Urothelium cell line (cell line): ENCODE results near the gene APBA1.

Experiments used
- DNase-seq: peaks from one replicate; pipeline ENCODE4 v3.0.0; 2011; ENCODE audit warnings: low spot score, mixed read lengths
- FAIRE-seq: peaks from 2 replicates; lab custom pipeline; 2011; peaks lifted over from hg19 to GRCh38; lab: Jason Lieb, UNC

APBA1 gene

DNA sequence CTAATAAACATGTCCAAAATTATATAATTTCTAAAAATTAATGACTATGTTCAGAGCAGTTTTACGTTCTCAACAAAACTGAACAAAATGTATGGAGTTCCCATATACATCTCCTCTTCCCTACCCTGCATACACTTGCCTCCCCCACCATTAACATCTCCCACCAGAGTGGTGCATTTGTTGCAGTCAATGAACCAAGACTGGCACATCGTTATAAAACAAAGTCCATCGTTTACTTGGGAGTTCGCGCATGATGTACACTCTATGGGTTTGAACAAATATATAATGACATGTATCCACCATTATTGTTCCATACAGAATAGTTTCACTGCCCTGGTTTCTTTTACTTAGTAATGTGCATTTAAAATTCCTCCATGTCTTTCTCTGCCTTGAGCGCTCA lies 130.1 kb downstream of the APBA1 start:
- FAIRE-seq (no peak), DNase-seq (no peak)

DNA sequence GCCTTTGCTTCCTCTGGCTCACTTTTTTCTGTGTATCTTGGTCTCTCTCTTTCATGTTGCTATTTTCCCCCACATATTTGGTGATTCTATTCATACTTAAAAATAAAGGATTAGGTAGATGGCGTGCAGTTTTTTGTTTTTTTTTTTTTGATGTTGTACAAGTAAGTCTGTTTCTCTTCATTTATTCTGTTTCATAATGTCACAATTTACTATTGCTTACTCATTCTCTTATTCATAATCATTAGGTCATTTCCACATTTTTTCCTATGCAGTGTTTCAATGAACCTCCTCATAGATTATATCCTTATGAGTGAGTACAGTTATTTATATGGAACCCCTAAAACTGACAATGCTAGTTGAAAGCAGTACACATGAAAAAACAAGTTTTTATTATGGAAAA lies 136.3 kb downstream of the APBA1 start:
- no peak for FAIRE-seq
- DNase-seq = no peak

DNA sequence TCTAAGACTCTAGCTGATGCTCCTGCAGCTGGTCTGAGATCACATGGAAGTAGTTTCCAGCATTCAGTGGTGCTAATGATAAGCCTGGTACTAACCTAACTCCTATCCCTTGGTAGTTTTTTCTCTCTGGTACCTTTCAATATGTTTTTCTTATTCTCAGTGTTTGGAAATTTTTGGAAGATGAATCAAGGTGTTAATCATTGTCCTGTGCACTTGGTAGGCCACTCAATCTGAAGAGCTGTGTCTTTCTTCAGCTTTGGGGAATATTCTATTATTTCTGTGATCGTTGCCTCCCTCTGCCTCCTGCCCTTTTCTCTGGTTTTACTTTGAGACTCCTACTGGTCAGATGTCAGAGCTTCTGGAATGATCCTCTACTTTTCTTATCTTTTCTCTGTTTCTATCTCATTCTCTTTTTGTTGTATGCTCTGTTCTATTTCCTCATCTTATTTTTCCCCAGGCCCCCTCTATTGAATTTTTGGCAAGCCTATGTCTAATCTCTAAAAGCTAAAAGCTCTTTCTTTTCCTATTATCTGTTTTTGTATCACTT lies 136.8 kb downstream of the APBA1 start:
- FAIRE-seq (no peak), DNase-seq (no peak)

DNA sequence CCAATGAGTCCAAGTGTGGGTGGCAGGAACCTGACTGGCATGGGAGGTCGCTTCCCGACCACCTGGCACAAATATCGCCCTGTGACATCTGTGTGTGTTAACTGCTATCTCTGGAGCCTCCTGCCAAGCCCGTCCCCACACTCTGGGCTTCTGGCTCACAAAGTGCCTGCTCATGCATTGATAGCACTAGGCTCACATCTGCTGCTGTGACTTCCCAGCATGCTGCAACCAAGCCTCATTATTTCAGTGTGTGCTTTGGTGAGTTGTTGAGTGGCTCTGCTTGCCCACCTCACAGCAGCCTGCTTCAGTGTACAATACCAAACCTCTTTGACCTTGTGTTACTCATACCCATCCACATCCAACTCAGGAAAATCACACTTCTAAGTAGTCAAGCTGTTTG lies 139.8 kb downstream of the APBA1 start:
- no peak for DNase-seq
- FAIRE-seq = no peak

DNA sequence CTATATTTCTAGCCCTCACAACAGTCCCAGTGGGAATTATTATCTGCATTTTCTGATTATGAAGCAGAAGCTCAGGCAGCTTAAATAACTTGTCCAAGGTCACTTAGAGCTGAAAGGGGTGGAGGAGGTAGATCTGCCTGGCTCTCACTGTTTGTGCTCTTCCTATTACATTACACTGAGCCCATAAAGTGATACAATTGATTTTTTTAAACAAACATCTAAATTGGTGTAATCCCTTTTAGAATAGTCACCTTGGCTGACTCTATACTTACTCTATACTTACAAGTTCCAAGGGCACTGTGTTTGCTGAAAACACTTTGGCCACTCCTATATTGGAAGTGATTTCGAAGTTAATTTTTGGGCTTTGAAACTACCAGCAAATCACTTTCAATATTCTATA lies 144.7 kb downstream of the APBA1 start:
- FAIRE-seq = no peak

DNA sequence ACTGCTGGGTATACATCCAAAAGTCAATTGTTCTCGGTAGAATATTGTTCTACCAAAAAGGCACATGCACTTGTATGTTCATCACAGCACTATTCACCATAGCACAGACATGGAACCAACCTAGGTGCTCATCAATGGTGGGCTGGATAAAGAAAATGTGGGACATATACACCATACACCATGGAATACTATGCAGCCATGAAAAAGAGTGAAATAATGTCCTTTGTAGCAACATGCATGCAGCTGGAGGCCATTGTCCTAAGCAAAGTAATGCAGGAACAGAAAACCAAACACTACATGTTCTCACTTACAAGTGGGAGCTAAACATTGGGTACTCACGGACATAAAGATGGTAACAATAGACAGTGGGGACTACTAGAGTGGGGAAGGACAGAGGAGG lies 145.5 kb downstream of the APBA1 start:
- DNase-seq (no peak), FAIRE-seq (no peak)

More for the DNA sequence above, 144.7 kb downstream of the APBA1 start:
- no peak for DNase-seq

- DNase-seq (no peak), FAIRE-seq (no peak)
Measured at GRCh38 chr9:69519470-69520240, 152.5 kb downstream of the APBA1 start.

DNA sequence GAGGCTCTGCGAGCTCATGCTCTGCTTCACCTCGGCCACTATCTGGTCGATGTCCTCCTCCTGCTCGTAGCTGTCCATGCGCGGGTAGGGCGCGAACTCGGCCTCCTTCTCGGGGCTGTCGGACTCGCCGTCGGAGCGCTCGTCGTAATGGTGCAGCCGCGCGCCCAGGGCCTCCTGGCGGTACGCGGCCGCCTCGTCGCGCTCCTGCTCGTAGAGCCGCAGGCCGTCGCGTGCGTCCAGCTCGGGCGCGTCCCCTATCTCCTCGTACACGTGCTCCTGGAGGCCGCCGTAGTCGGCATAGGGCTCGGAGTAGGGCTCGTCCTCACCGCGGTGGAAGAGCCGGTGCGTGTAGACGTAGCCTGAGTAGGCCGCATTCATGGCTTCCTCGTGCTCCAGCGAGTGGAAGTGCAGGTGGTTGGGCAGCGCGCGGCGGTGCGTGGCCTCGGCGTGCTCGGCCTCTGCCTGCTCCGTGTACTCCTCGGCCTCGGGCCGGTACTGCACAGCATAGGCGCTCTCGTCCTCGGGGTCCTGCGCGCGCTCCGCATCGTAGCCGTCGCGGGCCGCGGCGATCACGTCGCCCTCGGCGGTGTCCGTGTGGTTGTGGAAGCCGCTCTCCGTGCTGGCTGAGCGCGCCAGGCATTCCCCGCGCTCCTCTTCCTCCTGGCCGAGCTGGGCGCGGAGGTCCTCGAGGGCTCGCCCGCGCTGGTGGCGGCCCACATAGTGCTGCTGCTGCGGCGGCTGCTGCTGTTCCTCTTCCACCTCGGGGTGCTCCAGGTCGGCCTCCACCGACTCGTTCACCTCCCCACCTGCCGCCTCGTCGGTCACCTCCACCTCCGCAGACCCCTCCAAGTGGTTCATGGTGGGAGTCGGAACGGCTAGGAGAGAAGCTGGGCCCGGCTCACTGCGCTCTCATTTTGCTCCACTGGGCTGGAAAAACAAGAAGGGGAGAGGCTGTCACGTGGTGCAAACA lies 155.5 kb downstream of the APBA1 start:
- FAIRE-seq = peak; percentile 23
- no peak for DNase-seq

DNA sequence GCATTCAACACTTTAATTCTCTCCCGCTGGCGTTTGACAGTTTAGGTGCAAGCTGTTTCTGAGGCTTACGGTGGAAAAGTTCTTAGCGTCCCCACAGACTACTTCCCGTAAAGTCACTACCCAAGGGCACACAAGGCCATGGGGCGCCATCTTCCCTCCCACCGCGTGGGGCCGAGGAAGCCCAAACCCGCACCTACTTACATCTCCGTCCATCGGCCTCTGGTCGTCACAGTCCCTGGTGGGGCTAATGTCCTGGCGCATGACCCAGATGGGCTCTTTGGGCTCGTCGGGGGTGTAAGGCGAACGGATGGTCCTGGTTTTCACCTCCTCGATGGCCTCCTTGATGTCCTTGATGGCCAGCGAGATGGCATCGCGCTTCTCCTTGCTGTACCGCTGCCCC lies 156.4 kb downstream of the APBA1 start:
- FAIRE-seq = no peak
- no peak for DNase-seq

GRCh38 chr9:69513141-69513820 lies 158.9 kb downstream of the APBA1 start:
- DNase-seq = no peak
- no peak for FAIRE-seq

GRCh38 chr9:69504058-69504457 lies 168.1 kb downstream of the APBA1 start:
- DNase-seq = no peak
- FAIRE-seq = no peak

DNA sequence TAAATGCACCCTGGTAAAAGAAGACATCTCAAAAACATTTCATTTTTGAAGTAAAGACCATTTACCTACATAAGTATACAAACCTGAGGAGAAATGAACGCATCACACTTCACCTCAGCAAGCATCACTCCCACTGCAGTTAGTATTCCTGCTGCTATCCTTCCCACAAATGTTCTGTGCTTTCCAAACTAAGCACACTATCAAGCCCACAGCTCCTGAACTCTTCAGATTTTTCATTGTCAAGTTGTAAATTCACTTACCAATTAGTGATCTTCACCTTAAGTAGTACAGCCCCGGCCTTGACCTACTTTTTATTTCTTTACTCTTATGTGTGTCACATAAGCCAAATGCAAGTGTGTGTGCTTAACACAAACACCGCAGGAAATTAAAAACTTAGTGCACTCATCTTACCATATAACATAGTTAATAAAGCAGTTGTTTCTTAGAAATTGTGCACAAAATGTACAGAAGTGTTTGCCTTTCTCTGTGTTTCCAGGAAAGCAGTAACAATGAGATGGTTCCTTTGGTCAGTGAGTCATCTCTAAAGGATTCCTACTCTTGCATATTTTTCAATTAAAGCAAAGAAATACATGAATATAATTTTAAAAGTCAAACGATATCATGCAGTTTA lies 169.4 kb downstream of the APBA1 start:
- DNase-seq = peak; percentile 18
- FAIRE-seq = no peak

DNA sequence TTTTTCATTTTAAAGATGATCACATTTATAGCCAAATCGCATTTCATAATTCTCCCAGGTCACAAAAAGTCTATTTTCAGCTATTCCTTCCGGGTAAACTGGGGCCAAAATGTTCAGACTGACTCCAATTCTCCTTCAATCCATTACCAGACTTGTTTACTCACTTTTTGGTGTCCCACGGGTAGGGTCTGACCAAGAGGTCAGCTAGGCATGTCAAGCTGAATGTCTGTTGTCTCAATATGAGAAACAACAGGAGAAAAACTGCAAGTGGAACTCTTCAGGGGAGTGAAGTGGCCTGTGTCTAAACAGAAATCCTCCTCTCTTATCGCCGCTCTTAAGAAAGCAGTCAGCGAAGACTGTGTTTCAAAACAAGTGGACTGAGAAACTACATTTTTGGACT lies 171.3 kb downstream of the APBA1 start:
- FAIRE-seq (no peak), DNase-seq (no peak)

GRCh38 chr9:69499959-69500358 lies 172.2 kb downstream of the APBA1 start:
- DNase-seq = no peak
- no peak for FAIRE-seq

GRCh38 chr9:69499407-69499806 lies 172.8 kb downstream of the APBA1 start:
- DNase-seq (no peak), FAIRE-seq (no peak)

GRCh38 chr9:69498470-69498869 lies 173.7 kb downstream of the APBA1 start:
- FAIRE-seq (no peak), DNase-seq (no peak)

- DNase-seq (no peak), FAIRE-seq (no peak)
Measured at GRCh38 chr9:69497816-69498215, 174.4 kb downstream of the APBA1 start.

DNA sequence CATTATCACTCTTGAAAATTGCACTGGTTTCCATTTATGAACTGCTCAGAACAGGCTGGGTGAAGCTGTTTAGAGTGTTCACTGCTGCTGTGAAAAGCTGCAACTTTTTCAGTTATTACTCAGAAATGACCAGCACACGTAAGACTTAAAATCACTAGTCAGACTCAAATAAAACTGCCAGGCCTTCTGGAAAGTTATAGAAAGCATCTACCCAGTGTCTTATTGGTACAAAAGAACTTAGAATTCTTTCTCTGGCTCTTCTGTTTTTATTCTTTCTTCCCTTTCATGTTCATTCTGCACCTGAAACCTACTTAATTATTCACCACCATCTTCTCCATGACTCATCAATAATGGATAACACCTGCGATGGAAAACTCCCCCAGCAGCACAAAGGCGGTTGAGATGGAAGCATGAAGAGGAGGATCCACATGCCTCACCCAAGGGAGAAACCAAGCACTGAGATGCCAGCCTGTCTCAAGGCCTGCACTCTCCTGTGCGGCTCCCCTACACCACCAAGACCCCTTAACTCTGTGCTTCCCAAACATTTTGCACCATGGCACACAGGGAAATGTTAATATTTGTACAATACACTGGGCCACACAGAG lies 175.2 kb downstream of the APBA1 start:
- FAIRE-seq (no peak), DNase-seq (no peak)

- DNase-seq (no peak), FAIRE-seq (no peak)
Measured at GRCh38 chr9:69495296-69495695, 176.9 kb downstream of the APBA1 start.

DNA sequence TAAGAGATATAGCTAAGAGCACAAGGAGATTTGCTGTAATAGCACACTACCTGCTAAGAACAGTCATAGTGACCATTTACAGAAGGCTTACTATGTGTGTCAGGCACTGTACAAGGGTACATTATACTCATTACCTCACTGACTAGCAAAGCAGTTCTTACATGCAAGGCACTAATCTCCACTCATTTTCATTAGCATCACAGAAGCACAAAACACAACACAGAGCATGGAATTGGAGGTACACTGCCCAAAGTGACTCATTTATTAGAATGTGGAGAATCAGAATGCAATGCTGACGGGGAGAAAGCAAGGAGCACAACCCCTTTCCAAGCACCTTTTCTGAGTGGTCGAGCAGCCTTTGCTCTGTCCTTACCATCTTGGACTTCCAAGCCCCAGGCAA lies 177.4 kb downstream of the APBA1 start:
- no peak for DNase-seq
- FAIRE-seq = no peak
